Left ventricle myocardium inferior (tissue), 1 donor: Measurements from ENCODE around the gene PPWD1. TPM values are rescaled to one million over a fixed set of nuclear protein-coding genes. Genes with fewer than 3 reads are reported as not detected.

ENCODE experiments used
- DNase-seq: peaks from one replicate; pipeline ENCODE4 v3.0.0-alpha.2; 2020
- H3K27ac ChIP-seq: fragments of 200-600 bp; replicated peaks from 2 replicates; pipeline ENCODE4 v1.8.0; 2021
- H3K27me3 ChIP-seq: fragments of 200-600 bp; 2 replicates; pipeline ENCODE4 v1.8.0; 2021; ENCODE audit warnings: low read depth
- H3K36me3 ChIP-seq: fragments of 200-600 bp; 2 replicates; pipeline ENCODE4 v1.8.0; 2021
- H3K4me1 ChIP-seq: fragments of 200-600 bp; 2 replicates; pipeline ENCODE4 v1.8.0; 2021
- H3K4me3 ChIP-seq: fragments of 200-600 bp; 2 replicates; pipeline ENCODE4 v1.8.0; 2021; ENCODE audit warnings: mild to moderate bottlenecking, moderate library complexity
- H3K9me3 ChIP-seq: fragments of 200-600 bp; replicated peaks from 2 replicates; pipeline ENCODE4 v1.8.0; 2021
- CTCF ChIP-seq: fragments of 200-600 bp; IDR thresholded peaks from 2 replicates; pipeline ENCODE4 v1.8.0; 2021; ENCODE audit warnings: antibody characterized with exemption, mild to moderate bottlenecking, borderline replicate concordance
- intact Hi-C: fragments of 100-400 bp; cut with micrococcal nuclease; formaldehyde crosslinking; loops from one replicate; pipeline ENCODE4 v1.11.0; 2022
- total RNA-seq: library from RNA; stranded (reverse); fragmentation: NEBNext Ultra II Directional; extraction: Animal tissue kit (Norgen Biotek cat#: 25700); gene quantifications from one replicate; pipeline ENCODE4 v1.2.1, GENCODE V29; 2021
- donor health status: DM: no; HTN: yes; CAD: no; lungs with severe emphysema.

Gene PPWD1
- total RNA-seq, 1 donor from 2014 or later = 19.7 TPM

- Histone ChIP-seq H3K4me3 (peak overlapping the region; percentile 74), H3K4me1 (peaks cover 68% of the 10 kb centered on the region), H3K27ac (peak overlapping the region; percentile 95), H3K27me3 (no peaks in the 10 kb centered on the region), H3K36me3 (peaks cover under 1% of the 10 kb centered on the region), H3K9me3 (no peaks in the 10 kb centered on the region)
- intact Hi-C loops = no loop called here
- no peak for TF ChIP-seq CTCF
- DNase-seq = no peak
These were observed 60.4 kb downstream of the PPWD1 start for GRCh38 chr5:65623482-65623881.

GRCh38 chr5:65624025-65624570 lies 61.0 kb downstream of the PPWD1 start, which contains the start of gene TRIM23:
Gene TRIM23 (minus strand): TSS chr5:65624333. CDS start chr5:65624274, 59 bp downstream.
- DNase-seq = peak; percentile 91
- Histone ChIP-seq H3K4me1 (peaks cover 68% of the 10 kb centered on the region), H3K9me3 (no peaks in the 10 kb centered on the region), H3K27me3 (no peaks in the 10 kb centered on the region), H3K27ac (peak within 1 kb of the TSS; percentile 95), H3K36me3 (peaks cover 6% of the 10 kb centered on the region), H3K4me3 (peak within 1 kb of the TSS; percentile 74)
- intact Hi-C loops = no loop called here
- TF ChIP-seq CTCF = no peak

GRCh38 chr5:65624571-65625555 lies 61.8 kb downstream of the PPWD1 start, which contains the start of the genes SHLD3 and TRAPPC13:
Gene SHLD3 (plus strand): TSS chr5:65625027. CDS start chr5:65629588, 4,561 bp downstream.
Gene TRAPPC13 (plus strand): TSS chr5:65625027. CDS start chr5:65625061, 34 bp downstream.
- H3K4me1 ChIP-seq = peaks cover 69% of the 10 kb centered on the region
- peak; percentile 74 for DNase-seq
- no peaks in the 10 kb centered on the region for H3K27me3 ChIP-seq
- peak within 1 kb of the TSS; percentile 95 for H3K27ac ChIP-seq
- intact Hi-C loops = no loop called here
- peaks cover 11% of the 10 kb centered on the region for H3K36me3 ChIP-seq
- H3K4me3 ChIP-seq = peak within 1 kb of the TSS; percentile 74
- peak; percentile 30 for TF ChIP-seq CTCF
- no peaks in the 10 kb centered on the region for H3K9me3 ChIP-seq

GRCh38 chr5:65625743-65626142 lies 62.6 kb downstream of the PPWD1 start:
- Histone ChIP-seq H3K9me3 (no peaks in the 10 kb centered on the region), H3K27me3 (no peaks in the 10 kb centered on the region), H3K36me3 (peaks cover 13% of the 10 kb centered on the region), H3K4me1 (peaks cover 61% of the 10 kb centered on the region), H3K4me3 (peak overlapping the region; percentile 74), H3K27ac (peak overlapping the region; percentile 95)
- intact Hi-C loops = no loop called here
- no peak for DNase-seq
- no peak for TF ChIP-seq CTCF

GRCh38 chr5:65630981-65631380 lies 67.9 kb downstream of the PPWD1 start:
- Histone ChIP-seq H3K9me3 (no peaks in the 10 kb centered on the region), H3K4me3 (no peak overlapping the region), H3K4me1 (peaks cover 15% of the 10 kb centered on the region), H3K36me3 (peaks cover 20% of the 10 kb centered on the region), H3K27ac (no peak overlapping the region), H3K27me3 (no peaks in the 10 kb centered on the region)
- DNase-seq = no peak
- intact Hi-C loops = no loop called here
- TF ChIP-seq CTCF = no peak

Other genes with a start within 250 kb of the PPWD1 start
- gene ADAMTS6, start 81.4 kb upstream of the PPWD1 start, total RNA-seq = 1.5 TPM
- 0.38 TPM for gene CENPK, start 128 bp upstream of the PPWD1 start, total RNA-seq
- gene TRIM23, start 61.0 kb downstream of the PPWD1 start, total RNA-seq = 19.1 TPM
- gene SHLD3, start 61.7 kb downstream of the PPWD1 start, total RNA-seq = 2.4 TPM
- gene TRAPPC13, start 61.7 kb downstream of the PPWD1 start, total RNA-seq = 23.3 TPM
- gene SGTB, start 158.8 kb downstream of the PPWD1 start, total RNA-seq = 7.1 TPM
- 12.4 TPM for gene NLN, start 158.9 kb downstream of the PPWD1 start, total RNA-seq